GM15510 (cell line): ENCODE measurements around the gene CARS1.
A peak's percentile ranks its signal among the peaks of the same experiment; 100 is the strongest.

Experiments used
- POLR2A ChIP-seq: IDR thresholded peaks from 3 replicates; pipeline ENCODE4 v1.6.1; 2011; ENCODE audit warnings: borderline replicate concordance; ENCODE audit not compliant: insufficient read length; ENCODE audit errors: extremely low read depth

The CARS1 gene

GRCh38 chr11:3057069-3057963, at the start of gene CARS1:
Gene CARS1, minus strand, starts transcription at chr11:3057423. Its CDS starts 56 bp downstream, at chr11:3057367.
- TF ChIP-seq POLR2A, result peak; percentile 81

GRCh38 chr11:3105791-3106735, 48.8 kb upstream of the CARS1 start:
- TF ChIP-seq POLR2A, result no peak

GRCh38 chr11:3104961-3105790, 48.0 kb upstream of the CARS1 start:
- TF ChIP-seq POLR2A, result no peak

GRCh38 chr11:3104051-3104714, 47.0 kb upstream of the CARS1 start:
- TF ChIP-seq POLR2A, result no peak

DNA sequence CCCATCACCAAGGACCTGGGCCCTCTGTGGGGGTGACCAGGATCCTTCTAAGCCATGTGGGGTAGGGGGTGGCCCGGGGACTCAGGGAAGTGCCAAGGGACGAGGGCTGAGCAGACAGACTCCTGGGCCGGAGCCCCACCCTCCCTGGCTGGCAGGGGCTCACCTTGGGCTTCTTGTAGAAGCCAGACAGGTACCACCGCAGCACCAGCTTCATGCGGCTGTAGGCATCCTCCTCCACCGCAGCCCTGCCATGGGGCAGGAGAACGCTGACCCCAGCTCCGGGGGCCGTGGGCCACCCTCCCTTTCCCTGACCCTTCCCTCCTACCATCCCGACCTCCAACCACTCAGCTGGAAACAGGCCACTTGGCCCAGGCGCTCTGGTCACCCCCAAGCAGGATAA, 45.9 kb upstream of the CARS1 start:
- TF ChIP-seq POLR2A, result no peak

DNA sequence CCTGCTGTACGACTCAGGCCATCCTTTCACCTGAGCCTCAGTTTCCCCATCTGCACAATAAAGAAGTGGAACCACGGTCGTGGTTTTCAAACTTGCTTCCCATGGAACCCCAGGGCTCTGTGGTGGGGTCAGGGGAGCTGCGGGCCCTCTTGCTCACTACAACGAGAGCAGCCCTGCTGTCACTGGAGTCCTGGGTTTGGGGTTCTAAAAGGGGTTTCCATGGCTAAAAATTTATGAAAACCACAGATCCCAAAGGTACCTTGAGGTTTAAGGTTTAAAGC, 45.4 kb upstream of the CARS1 start:
- TF ChIP-seq POLR2A, result no peak

GRCh38 chr11:3101921-3102640, 44.9 kb upstream of the CARS1 start:
- no peak for TF ChIP-seq POLR2A

DNA sequence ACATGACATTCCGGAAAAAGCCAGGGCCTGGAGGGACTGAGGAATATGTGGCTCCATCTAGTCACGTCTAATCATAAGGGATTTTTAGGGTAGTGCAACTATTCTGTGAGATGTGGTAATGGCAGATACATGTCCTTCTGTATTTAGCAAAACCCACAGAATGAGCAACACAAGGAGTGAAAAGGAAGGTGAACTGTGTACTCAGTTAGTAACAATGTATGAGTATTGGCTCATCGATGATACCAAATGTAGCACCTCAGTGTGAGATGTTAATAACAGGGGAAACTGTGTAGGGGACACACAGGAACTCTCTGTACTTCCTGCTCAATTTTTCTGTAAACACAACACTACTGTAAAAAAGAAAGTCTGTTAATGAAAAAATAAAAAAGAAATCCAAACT, 42.0 kb upstream of the CARS1 start:
- TF ChIP-seq POLR2A, result no peak

- no peak for TF ChIP-seq POLR2A
These were observed 39.8 kb upstream of the CARS1 start for GRCh38 chr11:3096909-3097530.

DNA sequence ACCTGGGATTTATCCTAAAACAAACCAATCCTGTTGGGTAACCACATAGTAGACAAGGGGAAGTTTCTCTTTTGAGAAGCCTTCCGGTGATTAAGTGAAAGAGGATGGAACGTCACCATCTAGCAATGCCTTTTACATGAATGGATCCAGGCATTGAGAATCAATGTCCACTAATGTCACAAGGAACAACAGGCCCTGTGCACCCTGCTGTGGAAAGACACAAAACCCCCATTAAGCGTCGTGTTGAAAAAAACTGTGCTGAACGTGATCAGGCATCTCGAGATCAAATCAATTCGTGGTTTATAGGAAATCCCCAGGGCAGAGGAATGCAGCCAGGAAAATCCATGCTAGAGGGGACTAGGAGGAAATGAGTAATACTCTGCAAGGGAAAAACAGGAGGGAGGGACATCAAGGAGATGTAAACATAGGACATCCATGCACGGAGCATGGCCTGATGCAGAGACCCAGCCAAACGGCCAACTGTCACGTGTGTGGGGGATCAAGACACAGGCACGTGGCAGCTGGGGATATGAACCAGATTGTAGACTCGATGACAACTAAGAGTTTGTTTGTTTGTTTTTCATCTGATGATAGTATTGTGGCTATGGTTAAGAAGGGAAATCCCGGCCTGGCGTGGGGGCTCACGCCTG, 38.6 kb upstream of the CARS1 start:
- no peak for TF ChIP-seq POLR2A

- no peak for TF ChIP-seq POLR2A
These were observed 37.1 kb upstream of the CARS1 start for GRCh38 chr11:3094223-3094824.
